Measurements from ENCODE around the gene ETNK2.

Gene ETNK2

DNA sequence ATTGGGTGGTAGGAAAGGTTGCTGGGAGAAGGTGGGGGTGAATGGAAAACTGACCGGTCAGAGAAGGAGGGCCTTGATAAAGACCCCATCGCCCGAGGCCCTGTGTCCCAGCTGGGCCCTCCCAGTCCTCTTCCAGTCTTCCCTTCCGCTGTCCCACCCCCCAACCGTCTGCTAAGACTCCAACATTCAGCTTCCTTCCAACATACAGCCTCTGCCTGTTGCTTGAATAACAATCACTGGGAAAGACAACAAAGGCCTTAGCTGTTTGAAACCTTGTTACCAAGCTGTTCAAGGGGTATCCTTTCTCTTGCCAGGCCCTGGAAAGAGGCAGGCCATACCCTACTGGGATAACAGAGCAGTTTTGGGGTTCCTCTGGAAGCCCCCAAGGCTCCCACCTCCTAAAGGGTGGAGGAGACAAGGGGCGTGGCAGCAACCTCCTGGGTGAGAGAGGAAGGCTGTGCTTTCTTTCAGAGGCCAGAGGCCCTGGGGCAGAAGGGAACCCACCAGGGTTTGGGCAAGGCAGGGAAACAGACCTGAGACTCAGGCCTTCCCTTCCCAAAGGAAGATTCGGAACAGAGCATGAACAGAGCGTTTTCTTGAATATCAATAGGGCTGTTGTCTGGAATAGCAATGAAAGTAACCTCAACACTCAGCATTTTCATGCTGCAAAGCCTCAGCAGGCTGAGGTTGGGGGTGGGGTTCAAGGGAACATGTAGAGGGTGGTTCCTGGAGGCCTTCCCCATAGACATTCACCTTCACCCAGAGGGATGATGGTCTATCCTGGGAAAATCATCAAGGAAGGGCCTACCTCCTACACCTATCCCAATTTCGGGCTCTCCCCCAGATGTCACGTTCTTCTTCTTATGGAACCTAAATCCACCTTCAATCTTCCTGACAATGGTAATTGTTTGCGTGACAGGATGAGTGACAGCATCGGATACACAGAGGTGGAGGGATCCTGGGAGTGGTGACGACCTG is 4.1 kb downstream of the ETNK2 start:
- no peak for DNase-seq

DNA sequence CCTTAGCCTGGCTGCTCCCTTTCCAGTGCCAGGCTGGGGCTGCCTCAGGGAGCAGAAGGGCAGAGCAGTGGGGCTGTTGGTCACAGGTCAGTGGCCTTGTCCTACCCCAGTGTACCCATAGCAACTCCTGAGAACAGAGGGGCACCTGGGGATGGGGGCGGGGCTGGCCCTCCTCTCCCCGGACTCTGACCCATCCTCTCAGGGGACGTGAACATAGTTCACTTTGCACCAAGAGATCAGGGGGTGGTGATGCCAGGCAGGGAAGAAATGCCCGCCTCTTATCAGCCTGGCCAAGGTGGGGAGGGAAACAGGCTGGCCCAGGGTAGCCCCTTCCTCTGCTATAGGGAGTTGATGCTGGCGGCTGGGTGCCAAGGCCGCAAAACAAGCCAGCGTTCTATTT is 4.9 kb downstream of the ETNK2 start:
- no peak for DNase-seq

DNA sequence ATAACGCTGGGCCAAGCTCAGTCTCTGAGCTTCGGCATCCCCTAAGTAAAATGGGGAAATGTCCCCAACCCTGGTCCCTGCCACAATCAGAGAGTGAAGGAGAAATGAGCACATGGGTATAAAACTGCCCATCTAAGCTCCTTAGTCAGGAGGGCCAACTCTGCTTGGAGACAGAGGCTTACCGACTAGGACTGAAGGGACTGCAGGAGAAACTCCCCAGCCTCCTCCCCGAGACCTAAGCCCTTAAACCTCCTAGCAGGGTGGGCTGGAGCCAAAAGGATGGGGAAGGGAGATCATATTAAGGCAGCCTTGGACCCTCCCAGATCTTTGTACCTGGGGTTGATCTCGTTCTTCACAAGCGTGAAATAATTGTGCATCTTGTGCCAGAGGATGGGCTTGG is 5.5 kb downstream of the ETNK2 start:
- DNase-seq = no peak

DNA sequence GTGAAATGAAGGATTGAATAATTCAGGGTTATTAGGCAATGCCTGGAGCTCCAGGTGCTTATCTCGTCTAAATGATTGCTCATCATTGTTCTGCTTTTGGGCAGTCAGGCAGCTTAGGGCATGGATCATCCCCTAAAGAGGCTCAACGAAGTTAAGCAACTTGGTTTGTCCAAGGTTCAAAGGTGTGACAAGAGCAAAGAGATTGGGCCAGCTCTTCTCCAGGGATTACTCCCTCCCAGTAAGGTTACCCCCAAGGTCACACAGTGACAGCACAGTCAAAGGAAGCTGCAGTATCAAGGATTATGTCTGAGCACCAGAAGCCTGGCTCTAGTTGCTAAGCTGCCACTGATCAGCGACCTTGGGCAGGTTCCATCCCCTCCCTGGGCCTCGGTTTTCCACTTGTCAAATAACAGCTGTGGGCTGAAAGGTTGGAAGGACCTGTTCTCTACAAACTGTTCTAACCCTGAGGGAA is 6.8 kb downstream of the ETNK2 start:
- no peak for DNase-seq

DNA sequence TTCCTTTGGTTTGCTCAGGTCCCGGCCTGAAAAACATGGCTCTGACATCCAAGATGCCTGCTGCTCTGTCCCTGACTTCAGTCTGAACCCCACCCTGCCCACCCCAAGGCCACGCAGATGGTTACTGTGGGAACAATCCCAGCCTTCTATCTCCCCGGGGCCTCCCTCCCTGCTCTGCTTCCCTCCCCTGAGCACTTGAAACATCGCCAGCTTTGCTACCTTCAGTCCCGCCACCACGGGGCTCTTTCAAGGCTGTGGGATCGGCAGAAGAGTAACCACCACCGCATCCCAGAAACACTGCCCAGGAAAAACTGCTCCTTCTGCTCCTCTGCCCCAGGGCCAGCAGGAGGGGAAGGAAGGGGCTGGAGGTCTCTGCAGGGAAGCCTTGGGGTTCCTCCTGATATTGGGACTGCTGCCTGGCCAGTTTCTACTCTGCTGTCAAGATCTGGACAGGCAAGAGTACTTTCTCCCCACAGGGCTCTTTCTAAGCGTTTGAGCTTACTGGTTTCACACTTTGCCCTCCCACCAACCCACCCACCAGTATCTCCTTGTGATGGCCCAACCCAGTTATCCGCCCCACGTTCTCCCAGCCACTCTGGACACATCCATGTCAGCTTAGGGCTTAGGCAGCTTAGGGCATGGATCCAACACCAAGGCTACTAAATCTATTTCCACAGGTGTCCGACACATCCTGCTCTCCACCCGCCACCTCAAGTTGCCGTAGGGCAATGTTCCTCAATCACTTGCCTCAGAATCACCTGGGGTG is 8.4 kb downstream of the ETNK2 start:
- no peak for DNase-seq

DNA sequence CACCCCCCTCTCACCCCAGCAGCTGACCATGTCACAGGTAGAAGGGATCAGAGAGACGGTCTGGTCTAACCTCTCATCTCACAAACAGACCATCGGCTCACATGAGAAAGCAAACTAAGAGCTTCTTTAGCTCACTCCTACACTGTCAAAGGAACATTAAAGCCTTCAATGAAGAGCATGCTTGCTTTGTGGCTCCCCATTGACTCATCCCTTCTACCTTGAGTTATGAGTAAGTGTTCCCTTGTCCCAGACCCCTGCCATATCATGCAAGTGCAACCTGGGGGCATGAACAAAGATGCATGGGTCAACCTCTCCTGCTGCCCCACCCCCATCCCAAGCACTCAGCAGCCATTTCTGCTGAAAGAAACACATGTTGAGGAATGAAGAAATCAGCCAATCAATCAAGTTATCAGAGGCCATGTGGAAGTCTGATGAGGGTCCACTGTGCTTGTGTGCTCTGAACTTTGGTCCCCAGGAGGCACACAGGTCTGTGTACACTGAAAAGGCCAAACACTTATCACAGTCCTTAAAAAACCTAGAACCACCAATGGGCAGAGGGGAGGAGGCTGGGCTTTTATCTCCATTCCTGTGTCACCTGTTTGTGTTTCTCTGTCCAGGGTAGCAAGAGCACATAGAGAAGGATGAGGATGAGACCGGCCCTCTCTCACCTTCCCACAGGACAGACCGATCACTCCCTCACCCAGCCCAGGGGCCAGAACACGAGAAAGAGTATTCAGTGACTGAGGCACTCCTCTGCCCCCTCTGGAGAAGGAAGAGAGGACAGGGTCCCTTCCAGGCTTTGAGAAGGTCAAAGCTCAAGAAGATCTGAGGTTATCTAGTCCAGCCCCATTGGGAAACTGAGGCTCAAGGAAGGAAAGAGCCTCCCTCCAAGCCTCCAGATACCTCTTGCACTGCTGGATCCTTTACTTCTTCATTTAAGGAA is 9.5 kb downstream of the ETNK2 start:
- no peak for DNase-seq

DNA sequence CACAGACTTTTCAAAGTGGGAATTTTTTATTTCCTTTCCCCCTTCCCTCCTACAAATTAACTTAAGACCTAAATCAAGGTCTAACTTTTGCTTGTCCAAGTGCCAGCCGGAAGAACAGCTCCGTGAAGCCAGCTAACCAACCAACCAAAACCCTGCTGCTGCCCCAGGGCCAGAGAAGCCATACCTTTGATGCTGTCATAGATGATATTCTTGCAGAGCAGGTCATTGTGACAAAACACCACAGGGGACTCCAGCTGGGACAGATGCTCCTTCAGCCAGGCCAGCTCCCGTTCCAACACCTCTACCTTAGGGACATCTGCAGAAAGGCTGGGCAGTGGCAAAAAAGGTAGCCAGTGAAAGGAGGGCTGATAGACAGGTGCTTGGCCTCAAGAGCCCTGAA is 10.7 kb downstream of the ETNK2 start:
- no peak for DNase-seq

DNA sequence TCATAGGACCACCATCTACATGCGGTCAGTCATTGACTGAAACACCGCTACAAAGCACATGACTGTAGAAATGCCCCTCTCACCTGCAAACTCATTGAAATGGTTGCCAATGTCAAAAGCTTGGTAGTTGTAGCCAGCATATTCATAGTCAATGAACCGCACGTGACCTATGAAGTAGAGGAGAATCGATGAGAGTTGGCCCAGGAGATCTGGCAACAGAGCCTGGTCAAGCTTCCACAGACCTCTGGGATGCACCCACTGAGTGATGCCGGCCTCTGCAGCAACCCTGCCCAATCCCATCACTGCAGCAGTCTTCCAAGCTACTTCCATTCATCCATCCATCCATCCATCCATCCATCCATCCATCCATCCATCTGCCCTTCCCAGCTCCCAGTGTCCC is 11.9 kb downstream of the ETNK2 start:
- no peak for DNase-seq

DNA sequence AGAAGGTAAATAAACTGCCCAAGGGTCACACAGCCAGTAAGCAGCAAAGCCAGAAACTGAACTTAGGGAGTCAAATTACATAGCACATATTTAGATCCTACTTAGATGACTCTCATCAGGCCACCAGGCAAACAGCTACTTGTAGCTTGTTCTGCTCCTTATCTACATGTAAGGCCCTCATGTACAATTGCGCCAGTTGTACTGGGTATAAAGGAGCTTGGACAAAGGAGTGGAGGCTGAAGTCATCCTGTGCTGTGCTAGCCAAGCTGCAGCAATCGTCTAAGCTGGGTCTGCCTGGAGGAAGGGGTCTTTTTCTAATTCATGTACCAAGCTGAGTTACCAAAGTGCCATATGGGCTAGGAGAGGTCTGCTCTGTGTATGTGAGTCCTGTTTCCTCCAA is 12.8 kb downstream of the ETNK2 start:
- no peak for DNase-seq

DNA sequence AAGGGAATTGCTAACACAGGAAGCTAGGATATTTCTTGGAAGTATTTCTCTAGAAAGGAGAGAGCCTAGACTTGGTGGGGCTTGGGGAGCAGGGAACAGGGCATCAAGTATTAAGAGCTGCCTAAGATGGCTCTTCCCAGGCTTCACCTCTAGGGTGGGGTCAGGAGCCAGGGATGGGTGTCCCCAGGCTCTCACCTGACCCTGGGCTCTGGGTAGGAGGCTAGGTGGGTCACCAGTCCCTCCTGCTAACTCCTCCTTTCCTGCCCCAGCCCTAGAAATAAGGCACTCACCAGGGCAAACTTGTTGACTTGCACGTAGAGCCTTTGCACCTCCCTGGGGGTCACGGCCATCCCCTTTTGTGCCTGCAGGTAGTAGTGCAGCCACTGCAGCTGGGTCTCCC is 15.0 kb downstream of the ETNK2 start:
- no peak for DNase-seq

DNA sequence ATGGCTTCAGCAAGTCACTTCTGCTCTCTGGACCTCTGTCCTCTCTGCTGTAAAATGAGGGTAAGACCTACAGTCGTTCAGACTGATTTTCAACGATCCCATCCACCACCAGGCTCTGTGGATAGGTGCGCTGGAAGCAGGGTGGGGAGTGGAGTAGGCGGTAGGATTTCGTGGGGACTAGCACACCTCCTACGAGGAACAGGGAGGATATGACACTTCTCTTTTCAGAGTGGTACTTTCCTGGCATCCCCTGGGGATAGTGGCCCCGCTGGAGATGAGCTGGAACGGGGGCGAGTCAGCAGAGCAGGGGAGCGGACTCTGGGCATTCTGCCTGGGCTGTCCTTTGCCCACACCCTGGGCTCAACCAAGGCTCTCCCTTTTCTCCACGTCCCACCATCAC is 17.7 kb downstream of the ETNK2 start:
- no peak for DNase-seq

DNA sequence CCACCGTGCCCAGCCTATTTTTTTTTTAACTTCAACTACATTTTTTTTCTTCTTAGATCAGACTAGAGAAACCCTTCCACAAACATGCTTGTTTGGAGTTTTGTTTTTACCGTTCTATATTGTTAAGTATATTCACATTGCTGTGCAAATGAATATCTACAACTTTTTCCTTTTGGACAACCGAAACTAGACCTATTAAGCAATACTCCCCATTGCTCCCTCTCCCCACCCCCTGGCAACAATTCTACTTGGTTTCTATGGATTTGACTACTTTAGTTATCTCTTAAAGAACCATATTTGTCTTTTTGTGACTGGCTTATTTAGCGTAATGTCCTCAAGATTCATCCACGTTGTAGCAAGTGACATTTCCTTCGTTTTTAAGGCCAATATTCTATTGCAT is 19.1 kb downstream of the ETNK2 start:
- no peak for DNase-seq

DNA sequence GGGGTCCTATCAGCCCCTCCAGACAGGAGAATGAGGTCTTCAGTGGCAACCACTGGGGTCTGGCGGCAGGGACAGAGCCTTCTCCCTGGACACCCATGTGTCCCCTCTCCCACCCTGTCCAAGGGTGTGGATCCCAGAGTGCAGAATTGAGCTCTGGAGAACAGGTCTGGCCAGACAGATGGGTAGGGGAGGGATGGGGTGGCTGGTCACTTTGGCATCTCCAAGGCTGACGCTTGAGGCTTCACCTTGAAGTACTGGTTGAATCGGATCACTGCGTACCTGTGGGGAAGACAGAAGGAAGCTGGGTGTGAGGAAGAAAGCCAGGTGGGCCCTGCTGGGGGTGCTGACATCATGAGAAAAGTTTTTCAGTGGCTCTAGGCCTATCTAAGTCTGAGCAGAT is 19.9 kb downstream of the ETNK2 start:
- DNase-seq = no peak

DNA sequence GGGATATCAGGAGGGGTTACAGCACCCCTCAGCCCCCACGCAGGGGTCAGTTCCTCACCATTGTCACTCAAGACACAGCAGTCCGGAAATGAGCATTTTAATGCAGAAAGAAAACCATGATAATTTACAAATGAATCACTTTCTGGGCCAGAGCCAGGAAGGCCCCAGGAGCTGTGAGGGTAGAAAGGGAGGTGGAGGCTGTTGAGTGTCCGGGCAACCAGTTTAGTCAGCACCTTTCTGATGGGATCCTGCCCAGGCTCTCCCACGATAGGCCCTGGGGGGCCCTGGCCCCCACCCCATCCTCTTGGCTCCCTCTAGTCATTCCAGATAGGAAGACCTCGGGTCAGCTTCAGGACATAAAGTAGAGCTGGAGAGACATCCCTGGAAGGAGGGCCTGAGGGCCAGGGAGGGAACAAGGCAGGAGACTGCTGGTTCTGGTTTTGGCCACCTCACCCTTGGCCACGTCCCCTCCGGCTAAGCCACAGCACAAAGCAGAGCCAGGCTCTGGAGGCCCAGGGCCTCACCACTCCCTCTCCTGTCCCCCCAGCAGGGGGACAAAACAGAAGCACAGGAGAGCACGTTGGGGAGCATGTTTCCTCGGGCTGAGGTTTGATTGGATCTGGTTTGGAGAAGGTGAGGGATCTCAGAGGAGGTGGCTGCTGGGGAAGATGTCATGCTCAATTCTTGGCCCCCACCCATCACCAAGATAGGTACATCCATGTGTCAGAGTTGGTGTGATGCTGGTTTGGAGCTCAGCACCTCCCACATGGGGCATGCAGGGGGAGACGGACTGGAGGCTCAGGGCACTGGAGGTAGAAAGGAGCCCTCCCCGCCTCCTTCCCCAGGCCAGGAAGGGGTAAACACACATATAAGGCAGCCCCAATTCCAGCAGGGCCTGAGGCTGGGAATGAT is 20.6 kb downstream of the ETNK2 start:
- DNase-seq = no peak

DNA sequence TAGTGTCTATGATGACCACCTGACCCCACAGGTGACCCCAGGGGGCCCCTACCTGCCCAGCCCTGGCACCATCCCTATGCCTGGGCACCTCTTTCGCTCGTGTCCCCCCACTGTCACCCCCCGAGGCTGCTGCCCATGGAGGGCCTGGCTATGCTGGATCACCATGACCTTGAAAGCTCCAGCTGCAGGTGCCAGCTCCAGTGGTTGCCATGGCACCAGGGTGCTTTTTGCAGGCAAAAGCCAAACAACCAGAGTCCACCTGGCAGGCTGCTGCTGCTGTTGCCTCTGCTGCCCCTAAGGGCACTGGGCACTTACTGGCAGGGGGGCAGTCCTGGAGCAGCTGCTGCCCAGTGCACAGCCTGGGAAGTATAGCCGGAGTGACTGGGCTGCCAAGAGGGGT is 21.7 kb downstream of the ETNK2 start:
- no peak for DNase-seq

DNA sequence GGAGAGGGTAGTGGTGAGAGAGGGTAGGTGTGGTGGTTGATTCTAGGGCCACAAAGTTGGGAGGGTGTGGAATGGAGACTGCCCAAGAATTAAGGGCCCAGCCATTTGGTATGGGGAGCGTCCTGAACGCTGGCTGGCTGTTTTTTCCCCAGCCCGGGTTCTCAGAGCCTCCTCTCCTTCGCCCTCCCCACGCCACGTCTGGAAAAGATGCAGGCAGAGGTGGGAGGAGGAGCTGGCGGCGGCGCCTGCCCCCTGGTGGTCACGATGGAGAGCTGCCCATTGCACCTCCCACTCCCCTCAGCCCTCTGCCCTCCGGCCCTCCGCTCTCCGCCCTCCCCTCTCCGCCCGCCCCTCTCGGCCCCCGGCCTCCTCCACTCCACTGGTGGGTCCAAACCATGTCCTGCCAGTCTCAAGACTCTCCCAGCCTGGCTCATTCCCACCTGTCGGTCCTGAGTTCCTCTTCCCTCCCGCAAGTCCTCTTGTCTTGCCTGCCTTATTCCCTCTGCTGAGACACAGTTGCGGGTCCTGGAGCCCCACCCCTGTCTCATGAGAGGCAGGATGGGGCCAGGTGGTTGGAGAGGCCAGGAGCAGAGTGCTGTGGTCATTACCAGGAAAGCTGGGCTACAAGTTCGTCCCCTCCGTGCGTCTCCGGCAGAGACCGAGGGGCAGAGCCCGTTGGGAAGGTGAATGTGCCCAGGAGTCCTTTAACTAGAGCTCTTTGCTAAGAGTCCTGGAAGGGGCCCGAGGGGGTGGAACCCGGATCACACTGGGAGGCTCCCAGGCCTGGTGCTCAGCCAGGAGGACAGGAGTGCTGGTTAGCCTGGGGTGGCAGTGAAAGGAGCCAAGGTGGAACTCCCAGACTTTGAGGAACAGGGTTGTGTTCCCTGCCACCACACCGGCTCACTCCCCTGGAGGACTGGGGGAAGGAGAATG is 22.6 kb downstream of the ETNK2 start:
- DNase-seq = peak; percentile 68 to 86 (median 74)

DNA sequence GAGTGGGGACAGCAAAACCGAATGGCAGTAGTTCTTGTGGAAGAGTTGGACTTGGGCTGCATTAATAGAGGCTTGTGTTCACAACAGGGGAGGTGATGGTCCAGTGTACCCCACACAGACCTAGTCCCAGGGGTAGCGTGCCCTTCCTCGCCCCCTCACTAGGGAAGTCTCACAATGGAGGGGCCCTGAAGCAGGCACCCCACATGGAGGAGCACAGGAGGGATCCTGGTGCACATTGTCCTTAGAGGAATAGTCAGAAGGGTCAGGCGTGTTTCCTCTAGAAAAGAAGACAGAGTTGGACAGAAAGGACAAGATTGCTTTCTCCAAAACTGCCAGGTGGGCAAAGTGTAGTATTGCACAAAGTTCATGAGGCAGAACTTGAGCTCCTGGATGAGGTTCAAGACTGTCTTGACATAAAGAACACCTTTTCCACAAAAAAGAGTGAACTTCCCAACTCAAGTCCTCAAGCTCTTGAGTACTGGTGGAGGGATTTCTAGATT is 23.3 kb downstream of the ETNK2 start:
- DNase-seq = no peak

DNA sequence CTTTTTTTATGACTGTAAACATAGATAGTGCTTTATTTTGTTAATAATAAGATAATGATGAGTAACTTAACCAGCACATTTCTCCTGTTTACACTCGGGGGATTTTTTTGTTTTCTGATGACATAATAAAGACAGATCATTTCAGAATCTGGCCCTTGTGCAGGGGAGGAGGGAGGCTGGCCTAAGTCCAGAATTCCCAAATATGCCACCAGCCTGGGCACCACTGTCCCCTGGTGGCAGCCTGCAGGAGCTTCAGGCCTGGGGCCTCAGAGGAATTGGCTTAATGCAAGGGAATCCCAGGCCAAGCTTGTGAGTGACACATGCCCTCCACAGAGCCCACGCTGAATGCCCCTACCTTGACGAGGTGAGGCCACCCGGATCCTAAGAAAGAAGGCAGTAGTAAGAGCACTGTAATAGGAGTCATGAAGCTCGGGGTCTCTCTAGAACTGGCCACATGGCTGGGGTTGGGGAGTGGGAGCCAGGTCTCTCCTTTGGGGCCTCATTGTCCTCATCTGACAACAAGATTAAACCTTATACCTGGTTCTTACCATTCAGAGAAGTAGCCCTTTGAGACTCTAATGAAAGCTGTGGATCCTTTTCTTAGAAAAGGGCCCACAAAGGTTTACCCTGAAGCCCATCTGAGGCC is 24.1 kb downstream of the ETNK2 start:
- DNase-seq = peak; percentile 76 to 87 (median 82)

DNA sequence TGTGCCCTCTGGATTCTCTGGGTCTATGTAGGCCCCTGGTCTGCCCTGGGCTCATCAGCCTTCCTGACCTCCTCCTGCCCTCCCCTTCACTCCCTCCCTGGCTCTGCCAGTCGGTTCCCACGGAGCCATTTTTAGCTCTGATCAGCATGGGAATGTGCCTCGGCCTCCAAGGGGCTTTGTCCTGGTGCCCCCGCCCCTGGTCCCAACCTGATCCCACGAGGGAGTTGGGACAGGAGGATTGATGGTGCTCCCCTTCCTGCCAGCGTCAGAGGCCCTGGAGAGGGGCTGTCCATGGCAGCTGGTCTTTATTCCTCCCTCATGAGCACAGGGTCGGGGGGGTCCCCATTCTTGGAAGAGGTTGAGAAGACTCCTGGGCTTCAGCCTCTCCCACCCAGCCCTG is 24.9 kb downstream of the ETNK2 start:
- no peak for DNase-seq

DNA sequence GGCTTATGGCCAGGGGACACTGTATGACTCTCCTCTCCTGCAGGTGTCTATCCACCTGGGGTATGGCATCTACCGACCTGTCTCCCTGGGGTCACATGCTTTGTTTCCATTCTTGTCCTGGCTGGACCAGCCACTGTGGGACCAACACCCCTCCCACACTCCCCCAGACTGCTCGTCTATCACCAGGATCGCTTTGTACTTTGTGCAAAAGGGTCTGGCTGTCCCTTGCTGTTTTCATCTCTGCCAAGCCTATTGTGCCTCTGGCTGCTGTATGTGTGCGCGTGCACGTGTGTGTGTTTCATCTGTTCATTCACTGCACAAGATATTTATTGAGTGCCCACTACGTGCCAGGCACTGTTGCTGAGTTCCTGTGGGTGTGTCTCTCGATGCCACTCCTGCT is 25.5 kb downstream of the ETNK2 start:
- DNase-seq = no peak

All from suppressor macrophage (primary cell).